ENCODE data around the gene EFCAB14. TPM values are rescaled to one million over a fixed set of nuclear protein-coding genes. Genes with fewer than 3 reads are reported as not detected.
"Not testable (repeated sequence)": the region's sequence is repeated elsewhere in the genome, so short reads cannot be mapped to it uniquely, and the experiment has no call there.

Gene EFCAB14
- total and polyA plus RNA-seq, 2 experiments from 2014 or later = 38.5 to 79.3 TPM

- no peaks in the 10 kb centered on the region for H3K36me3 ChIP-seq (replicated peaks; ENCODE audit: insufficient read depth, low read depth)
Observed at GRCh38 chr1:46654012-46654411, 64.9 kb downstream of the EFCAB14 start.

GRCh38 chr1:46653405-46653958 is 65.4 kb downstream of the EFCAB14 start:
- H2AFZ ChIP-seq = no peak overlapping the region
- no peak for TF ChIP-seq CTCF (IDR thresholded peaks at IDR 0.05; ENCODE audit: poor library complexity)
- peak; percentile 87 for TF ChIP-seq EZH2phosphoT487 (IDR thresholded peaks at IDR 0.05; ENCODE audit: low read depth, severe bottlenecking, unreplicated experiment)
- H4K20me1 ChIP-seq (ENCODE audit: insufficient read depth, poor library complexity, severe bottlenecking) = no peaks in the 10 kb centered on the region
- H3K4me2 ChIP-seq = peak overlapping the region; percentile 51
- H3K4me1 ChIP-seq (ENCODE audit: insufficient read depth) = peaks cover 5% of the 10 kb centered on the region
- H3K27ac ChIP-seq = peak overlapping the region; percentile 29
- peak; percentile 57 for DNase-seq (ENCODE audit: low spot score)
- H3K27me3 ChIP-seq = no peaks in the 10 kb centered on the region
- no peaks in the 10 kb centered on the region for H3K9me2 ChIP-seq (replicated peaks; ENCODE audit: insufficient read depth)
- H3K36me3 ChIP-seq (replicated peaks; ENCODE audit: insufficient read depth, low read depth) = no peaks in the 10 kb centered on the region
- H3K9me3 ChIP-seq (ENCODE audit: low read depth) = no peaks in the 10 kb centered on the region
- no peak overlapping the region for H3K4me3 ChIP-seq
- H3K79me2 ChIP-seq = no peaks in the 10 kb centered on the region
- WGBS (ENCODE audit: low lambda C conversion rate, missing lambda C conversion rate) = 25% methylated on average over 2 of the region's 2 CpGs

More at GRCh38 chr1:46654012-46654411, 64.9 kb downstream of the EFCAB14 start:
- peak overlapping the region; percentile 11 for H3K27ac ChIP-seq
- peak overlapping the region; percentile 51 for H3K4me2 ChIP-seq
- H3K79me2 ChIP-seq = no peaks in the 10 kb centered on the region
- no peak overlapping the region for H3K4me3 ChIP-seq
- H3K9me2 ChIP-seq (replicated peaks; ENCODE audit: insufficient read depth) = no peaks in the 10 kb centered on the region
- no peaks in the 10 kb centered on the region for H3K27me3 ChIP-seq
- peaks cover 5% of the 10 kb centered on the region for H3K4me1 ChIP-seq (ENCODE audit: insufficient read depth)
- no peaks in the 10 kb centered on the region for H3K9me3 ChIP-seq (ENCODE audit: low read depth)
- no peak for DNase-seq (ENCODE audit: low spot score)
- no peaks in the 10 kb centered on the region for H4K20me1 ChIP-seq (ENCODE audit: insufficient read depth, poor library complexity, severe bottlenecking)
- TF ChIP-seq EZH2 (IDR thresholded peaks at IDR 0.05; ENCODE audit: borderline replicate concordance) (no peak), EZH2phosphoT487 (IDR thresholded peaks at IDR 0.05; ENCODE audit: low read depth, severe bottlenecking, unreplicated experiment) (no peak), CTCF (IDR thresholded peaks at IDR 0.05; ENCODE audit: poor library complexity) (no peak)
- H2AFZ ChIP-seq = no peak overlapping the region
- WGBS (ENCODE audit: low lambda C conversion rate, missing lambda C conversion rate) = 100% methylated on average over 1 of the region's 1 CpG

- WGBS (ENCODE audit: low lambda C conversion rate, missing lambda C conversion rate) = 77% methylated on average over 6 of the region's 6 CpGs
- Histone ChIP-seq H3K4me3 (no peak overlapping the region), H3K9me2 (replicated peaks; ENCODE audit: insufficient read depth) (no peaks in the 10 kb centered on the region), H3K4me1 (ENCODE audit: insufficient read depth) (peaks cover 5% of the 10 kb centered on the region), H4K20me1 (ENCODE audit: insufficient read depth, poor library complexity, severe bottlenecking) (no peaks in the 10 kb centered on the region), H3K36me3 (replicated peaks; ENCODE audit: insufficient read depth, low read depth) (no peaks in the 10 kb centered on the region), H3K27ac (peak overlapping the region; percentile 29), H3K79me2 (no peaks in the 10 kb centered on the region), H3K9me3 (ENCODE audit: low read depth) (no peaks in the 10 kb centered on the region), H2AFZ (no peak overlapping the region), H3K27me3 (no peaks in the 10 kb centered on the region), H3K4me2 (no peak overlapping the region)
- TF ChIP-seq EZH2phosphoT487 (IDR thresholded peaks at IDR 0.05; ENCODE audit: low read depth, severe bottlenecking, unreplicated experiment) = no peak
- no peak for TF ChIP-seq CTCF (IDR thresholded peaks at IDR 0.05; ENCODE audit: poor library complexity)
- no peak for DNase-seq (ENCODE audit: low spot score)
Observed at GRCh38 chr1:46652321-46653100, 66.4 kb downstream of the EFCAB14 start.

- WGBS (ENCODE audit: low lambda C conversion rate, missing lambda C conversion rate) = 98% methylated on average over 3 of the region's 3 CpGs
- not testable (repeated sequence) for H3K9me2 ChIP-seq (replicated peaks; ENCODE audit: insufficient read depth); H3K79me2 ChIP-seq; H2AFZ ChIP-seq; H3K4me3 ChIP-seq; H3K4me2 ChIP-seq; H3K36me3 ChIP-seq (replicated peaks; ENCODE audit: insufficient read depth, low read depth); H3K4me1 ChIP-seq (ENCODE audit: insufficient read depth); H3K27ac ChIP-seq; H3K9me3 ChIP-seq (ENCODE audit: low read depth); H3K27me3 ChIP-seq; H4K20me1 ChIP-seq (ENCODE audit: insufficient read depth, poor library complexity, severe bottlenecking); DNase-seq (ENCODE audit: low spot score)
Observed at GRCh38 chr1:46651152-46651551, 67.8 kb downstream of the EFCAB14 start.
